H1 (cell line): Measurements from ENCODE around the gene NUBP2. TPM values are rescaled to one million over a fixed set of nuclear protein-coding genes. Genes with fewer than 3 reads are reported as not detected.

Experiments used
- CTCF ChIA-PET: fragments of 300-600 bp; sonication (Branson Sonifier 250); formaldehyde crosslinking; loops from one replicate; lab custom pipeline; 2021; ENCODE audit not compliant: partially characterized antibody; lab: Charles Lee
- POLR2A ChIA-PET: fragments of 300-600 bp; sonication (Branson Sonifier 250); formaldehyde crosslinking; loops from one replicate; lab custom pipeline; 2021; ENCODE audit warnings: inconsistent platforms; ENCODE audit not compliant: partially characterized antibody; lab: Charles Lee
- DNase-seq, 2 experiments: peaks; one replicate each; pipeline versions ENCODE4 v3.0.0 to v3.0.0-alpha.2; 2010 to 2022; ENCODE audit warnings: low spot score in 2 of 2, low read depth in 1 of 2, mixed read lengths in 1 of 2
- FAIRE-seq: peaks from 2 replicates; lab custom pipeline; 2011; peaks lifted over from hg19 to GRCh38; lab: Jason Lieb, UNC
- H2AFZ ChIP-seq: 2 replicates; pipeline ENCODE4 v1.8.1; 2012; ENCODE audit warnings: low read length, inconsistent platforms
- H2AK5ac ChIP-seq: 2 replicates; pipeline ENCODE4 v1.6.1; 2013; ENCODE audit warnings: low read depth, low read length
- H2BK120ac ChIP-seq: replicated peaks from 2 replicates; pipeline ENCODE3; 2013; ENCODE audit warnings: low read depth, low read length, inconsistent platforms
- H2BK12ac ChIP-seq: 2 replicates; pipeline ENCODE4 v1.6.1; 2013; ENCODE audit warnings: low read depth, low read length
- H2BK15ac ChIP-seq: 2 replicates; pipeline ENCODE4 v1.6.1; 2013; ENCODE audit warnings: low read length
- H2BK20ac ChIP-seq: 2 replicates; pipeline ENCODE4 v1.6.1; 2013; ENCODE audit warnings: low read length
- H2BK5ac ChIP-seq: 2 replicates; pipeline ENCODE4 v1.6.1; 2013; ENCODE audit warnings: low read depth, low read length
- H3K14ac ChIP-seq: 2 replicates; pipeline ENCODE4 v1.6.1; 2013; ENCODE audit warnings: inconsistent platforms; ENCODE audit not compliant: insufficient read length
- H3K18ac ChIP-seq: 2 replicates; pipeline ENCODE4 v1.6.1; 2013; ENCODE audit warnings: low read length; ENCODE audit errors: extremely low read depth
- H3K23ac ChIP-seq: 2 replicates; pipeline ENCODE4 v1.6.1; 2013; ENCODE audit warnings: inconsistent platforms; ENCODE audit not compliant: insufficient read length
- H3K23me2 ChIP-seq: 2 replicates; pipeline ENCODE4 v1.6.1; 2013; ENCODE audit warnings: low read depth, low read length
- H3K27ac ChIP-seq: 2 replicates; pipeline ENCODE4 v1.6.1; 2011; ENCODE audit warnings: low read depth, low read length, inconsistent platforms
- H3K27me3 ChIP-seq, 4 experiments: replicated peaks in 1 of 4; 1 replicate in 1 of 4; 2 replicates in 3 of 4; pipeline versions ENCODE4 v1.6.1 to v1.8.1; 2011 to 2013; ENCODE audit warnings: low read length in 3 of 4, mild to moderate bottlenecking in 3 of 4, inconsistent platforms in 2 of 4, mixed read lengths in 2 of 4, moderate library complexity in 1 of 4; ENCODE audit not compliant: control insufficient read depth in 3 of 4, insufficient read depth in 3 of 4; ENCODE audit errors: extremely low read depth in 1 of 4
- H3K36me3 ChIP-seq, 4 experiments: 2 replicates each; pipeline versions ENCODE4 v1.6.1 to v1.8.1; 2011 to 2013; ENCODE audit warnings: mild to moderate bottlenecking in 4 of 4, low read length in 3 of 4, moderate library complexity in 2 of 4, control low read depth in 1 of 4, inconsistent platforms in 1 of 4; ENCODE audit not compliant: insufficient read depth in 4 of 4, control insufficient read depth in 2 of 4
- H3K4ac ChIP-seq: replicated peaks from 2 replicates; pipeline ENCODE3; 2013; ENCODE audit warnings: low read length, low read depth, mixed read lengths, inconsistent platforms; ENCODE audit not compliant: insufficient read length
- H3K4me1 ChIP-seq, 4 experiments: replicated peaks in 1 of 4; 1 replicate in 1 of 4; 2 replicates in 3 of 4; pipeline versions ENCODE4 v1.6.1 to v1.8.1; 2011 to 2013; ENCODE audit warnings: low read length in 3 of 4, inconsistent platforms in 2 of 4, mixed read lengths in 1 of 4; ENCODE audit not compliant: insufficient read depth in 4 of 4, control insufficient read depth in 3 of 4
- H3K4me2 ChIP-seq, 2 experiments: 2 replicates each; pipeline versions ENCODE4 v1.6.1 to v1.8.1; 2011 to 2013; ENCODE audit warnings: low read depth in 2 of 2, low read length in 2 of 2, control low read depth in 1 of 2, inconsistent platforms in 1 of 2, mild to moderate bottlenecking in 1 of 2; ENCODE audit not compliant: insufficient read depth in 1 of 2
- H3K4me3 ChIP-seq, 4 experiments: fragments of 200-600, 300-600 bp in 1 of 4; sonication (generic), shearing (Covaris generic), sonication (Bioruptor Twin) in 1 of 4; 2 replicates each; pipeline versions ENCODE4 v1.5.1 to v1.8.1; 2011 to 2016; ENCODE audit warnings: low read length in 4 of 4, low read depth in 3 of 4, control low read depth in 2 of 4, inconsistent platforms in 2 of 4, mild to moderate bottlenecking in 2 of 4, mixed read lengths in 1 of 4, moderate library complexity in 1 of 4; ENCODE audit not compliant: insufficient read depth in 2 of 4; ENCODE audit errors: extremely low read depth in 1 of 4
- H3K56ac ChIP-seq: replicated peaks from 2 replicates; pipeline ENCODE3; 2013; ENCODE audit warnings: low read depth, mild to moderate bottlenecking, mixed read lengths, low read length, inconsistent platforms; ENCODE audit not compliant: insufficient read length
- H3K79me1 ChIP-seq: 2 replicates; pipeline ENCODE4 v1.6.1; 2013; ENCODE audit warnings: low read depth, low read length, control low read depth
- H3K79me2 ChIP-seq, 2 experiments: 2 replicates each; pipeline versions ENCODE4 v1.6.1 to v1.8.1; 2012 to 2013; ENCODE audit warnings: low read length in 2 of 2, mild to moderate bottlenecking in 2 of 2, inconsistent platforms in 1 of 2; ENCODE audit not compliant: insufficient read depth in 2 of 2, control insufficient read depth in 1 of 2
- H3K9ac ChIP-seq, 4 experiments: replicated peaks in 1 of 4; 1 replicate in 1 of 4; 2 replicates in 3 of 4; pipeline versions ENCODE4 v1.6.1 to v1.8.1; 2011 to 2013; ENCODE audit warnings: low read depth in 3 of 4, low read length in 3 of 4, control low read depth in 2 of 4, mild to moderate bottlenecking in 2 of 4, moderate library complexity in 2 of 4, inconsistent platforms in 1 of 4; ENCODE audit errors: extremely low read depth in 1 of 4
- H3K9me3 ChIP-seq, 2 experiments: 2 replicates each; pipeline versions ENCODE4 v1.6.1 to v1.8.1; 2012 to 2013; ENCODE audit warnings: mild to moderate bottlenecking in 2 of 2, moderate library complexity in 2 of 2, control low read depth in 1 of 2, inconsistent platforms in 1 of 2, low read depth in 1 of 2, low read length in 1 of 2, mixed read lengths in 1 of 2; ENCODE audit not compliant: insufficient read depth in 2 of 2
- H4K20me1 ChIP-seq, 2 experiments: replicated peaks in 1 of 2; 2 replicates each; pipeline versions ENCODE3 to v1.8.1; 2011 to 2013; ENCODE audit warnings: inconsistent platforms in 2 of 2, low read length in 2 of 2, mild to moderate bottlenecking in 1 of 2; ENCODE audit not compliant: insufficient read depth in 2 of 2, control insufficient read depth in 1 of 2
- H4K5ac ChIP-seq: 2 replicates; pipeline ENCODE4 v1.6.1; 2013; ENCODE audit warnings: low read length, low read depth, mixed read lengths, inconsistent platforms; ENCODE audit not compliant: insufficient read length
- H4K8ac ChIP-seq: 2 replicates; pipeline ENCODE4 v1.8.0; 2013; ENCODE audit warnings: mild to moderate bottlenecking, moderate library complexity, low read length, inconsistent platforms; ENCODE audit not compliant: insufficient read depth; ENCODE audit errors: extremely low read depth
- H4K91ac ChIP-seq: replicated peaks from 2 replicates; pipeline ENCODE3; 2013; ENCODE audit warnings: low read length, mixed read lengths, inconsistent platforms; ENCODE audit not compliant: insufficient read length
- CBX5 ChIP-seq: fragments of 300-800, 300-1000 bp; sonication (generic); IDR thresholded peaks from 2 replicates; pipeline ENCODE4 v1.7.1; 2016; ENCODE audit warnings: antibody characterized with exemption, low read length, low read depth
- CBX8 ChIP-seq: fragments of 300-800, 300-1000 bp; sonication (generic); IDR thresholded peaks from 2 replicates; pipeline ENCODE4 v1.7.1; 2016; ENCODE audit warnings: low read depth, low read length, borderline replicate concordance
- EP300 ChIP-seq, 2 experiments: IDR thresholded peaks; 1 replicate in 1 of 2; 2 replicates in 1 of 2; pipeline ENCODE4 v1.6.1; 2011 to 2012; ENCODE audit warnings: low read depth in 2 of 2, low read length in 2 of 2, mild to moderate bottlenecking in 2 of 2, borderline replicate concordance in 1 of 2, inconsistent platforms in 1 of 2, moderate library complexity in 1 of 2
- GABPA ChIP-seq: IDR thresholded peaks from 2 replicates; pipeline ENCODE4 v1.6.1; 2011; ENCODE audit warnings: mild to moderate bottlenecking, low read length, moderate library complexity, borderline replicate concordance; ENCODE audit not compliant: insufficient read depth
- MAX ChIP-seq: IDR thresholded peaks from 2 replicates; pipeline ENCODE4 v1.6.1; 2012; ENCODE audit warnings: inconsistent platforms
- NRF1 ChIP-seq: IDR thresholded peaks from 2 replicates; pipeline ENCODE4 v1.6.1; 2011; ENCODE audit warnings: mild to moderate bottlenecking, low read depth, low read length, improper control_type of control experiment
- POLR2A ChIP-seq, 2 experiments: IDR thresholded peaks; 1 replicate in 1 of 2; 2 replicates in 1 of 2; pipeline ENCODE4 v1.6.1; 2011; ENCODE audit warnings: low read depth in 2 of 2, low read length in 2 of 2, mild to moderate bottlenecking in 2 of 2; ENCODE audit errors: control extremely low read depth in 1 of 2
- POU5F1 ChIP-seq: IDR thresholded peaks from 2 replicates; pipeline ENCODE4 v1.6.1; 2011; ENCODE audit warnings: low read depth, mild to moderate bottlenecking, low read length, moderate library complexity
- RAD21 ChIP-seq, 2 experiments: IDR thresholded peaks in 1 of 2; conservative IDR thresholded peaks in 1 of 2; 2 replicates each; pipeline ENCODE4 v1.6.1; 2011; ENCODE audit warnings: low read depth in 2 of 2, low read length in 2 of 2, improper control_type of control experiment in 1 of 2, inconsistent platforms in 1 of 2, mild to moderate bottlenecking in 1 of 2, moderate library complexity in 1 of 2
- TBP ChIP-seq: IDR thresholded peaks from 2 replicates; pipeline ENCODE4 v1.6.1; 2011; ENCODE audit warnings: low read depth, low read length, improper control_type of control experiment
- TEAD4 ChIP-seq: IDR thresholded peaks from 2 replicates; pipeline ENCODE4 v1.6.1; 2012; ENCODE audit warnings: low read depth, low read length, inconsistent platforms, mixed read lengths
- WGBS, 2 experiments: shearing (Covaris generic) in 1 of 2; methylation state at CpG; one replicate each; pipeline versions ENCODE4 v1.1.6 to v1.1.7; 2013 to 2015; ENCODE audit warnings: low lambda C conversion rate in 2 of 2, mixed read lengths in 2 of 2, inconsistent platforms in 1 of 2, low coverage in 1 of 2, missing lambda C conversion rate in 1 of 2; ENCODE audit not compliant: insufficient replicate concordance in 2 of 2, insufficient coverage in 1 of 2, insufficient read length in 1 of 2; ENCODE audit errors: extremely low coverage in 1 of 2, missing lambda C conversion rate in 1 of 2; 5-methylcytosine and 5-hydroxymethylcytosine counted together
- polyA plus RNA-seq, 7 experiments: library from polyadenylated mRNA; depleted of rRNA in 3 of 7; stranded (reverse) in 5 of 7; unstranded in 2 of 7; fragments of >200 nt in 5 of 7; fragments of 200-250 nt in 2 of 7; gene quantifications; 1 replicate in 5 of 7; 2 replicates in 1 of 7; 4 replicates in 1 of 7; pipeline versions ENCODE4 v1.2.1 to v1.2.3, GENCODE V29; 2011 to 2013; ENCODE audit warnings: missing spikeins in 2 of 7, mixed read lengths in 2 of 7
- total RNA-seq: library from RNA; stranded (reverse); fragmentation: NEBNext Ultra II Directional; extraction: Animal tissue kit (Norgen Biotek cat#: 25700); gene quantifications from 2 replicates; pipeline ENCODE4 v1.2.1, GENCODE V29; 2021
- TF ChIP-seq, protein P1 (sequence below): IDR thresholded peaks from 2 replicates; pipeline ENCODE4 v1.6.1; 2011; ENCODE audit warnings: low read depth, mild to moderate bottlenecking, low read length; ENCODE audit not compliant: insufficient read depth

The NUBP2 gene
- total and polyA plus RNA-seq, 2 of the 8 experiments (the other 6 are each of a cell fraction or from before 2014, with no cell fraction given): 70.3 to 96.9 TPM

DNA sequence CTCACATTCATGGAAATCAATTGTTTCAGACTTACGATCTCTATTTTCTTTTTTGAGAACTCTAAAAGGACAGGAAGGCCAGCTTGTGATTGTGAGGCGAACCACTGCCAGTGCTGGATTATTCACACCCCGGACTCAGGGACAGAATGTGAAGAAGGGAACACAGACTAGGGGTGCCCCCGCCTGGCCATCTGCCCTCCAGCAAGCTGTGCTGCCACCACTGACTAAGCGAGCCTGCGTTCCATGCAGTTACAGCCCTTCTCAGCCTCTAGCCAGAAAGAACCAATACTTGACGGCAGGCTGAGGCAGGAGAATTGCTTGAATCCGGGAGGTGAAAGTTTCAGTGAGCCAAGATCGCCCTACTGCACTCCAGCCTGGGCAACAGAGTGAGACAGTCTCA lies 41.1 kb downstream of the NUBP2 start:
- H3K79me1 ChIP-seq: peaks cover 8% of the 10 kb centered on the region
- H3K9me3 ChIP-seq: no peaks in the 10 kb centered on the region
- H4K8ac ChIP-seq: no peak overlapping the region
- H3K18ac ChIP-seq: no peak overlapping the region
- no peak overlapping the region for H3K56ac ChIP-seq
- peaks cover 0 to 10% (median 3%) of the 10 kb centered on the region in 4 experiments; a peak in 5 of 7 replicates for H3K4me1 ChIP-seq
- H2BK120ac ChIP-seq: no peak overlapping the region
- 62% methylated on average over 9 of the region's 9 CpGs; no CpG with 5 or more reads in 1 of the 2 experiments for WGBS, 2 experiments
- CTCF ChIA-PET: interaction anchor here (0.8 to 2.9 kb wide), 13 partner anchors 9 to 122 kb away, joined by 3 to 14 read pairs (median 4); partner anchors contain the start of genes MAPK8IP3, NUBP2 and SPSB3
- H3K23me2 ChIP-seq: peaks cover 3% of the 10 kb centered on the region; the same call in 1 of the 2 replicates
- H4K20me1 ChIP-seq: peaks cover 4 to 12% of the 10 kb centered on the region in 2 experiments
- no peak overlapping the region for H4K5ac ChIP-seq
- H3K4me3 ChIP-seq: no peak overlapping the region
- H4K91ac ChIP-seq: no peak overlapping the region
- H2BK12ac ChIP-seq: no peak overlapping the region
- H3K4me2 ChIP-seq: no peak overlapping the region
- no peak overlapping the region for H3K9ac ChIP-seq
- DNase-seq (peak in 1 of 2 experiments; percentile 58), FAIRE-seq (peak; percentile 60)
- POLR2A ChIA-PET: interaction anchor here (0.9 to 1.6 kb wide), 2 partner anchors 51 to 53 kb away, joined by 4 read pairs; partner anchors contain the start of gene NME3
- H2BK5ac ChIP-seq: no peak overlapping the region
- H3K4ac ChIP-seq: no peak overlapping the region
- H2BK15ac ChIP-seq: no peak overlapping the region
- no peak overlapping the region for H2BK20ac ChIP-seq
- no peak overlapping the region for H2AK5ac ChIP-seq
- peaks cover 0 to 5% (median 0%) of the 10 kb centered on the region in 4 experiments; a peak in 4 of 7 replicates for H3K27me3 ChIP-seq
- H3K23ac ChIP-seq: no peak overlapping the region
- no peak overlapping the region for H3K27ac ChIP-seq
- peaks cover 0 to 14% of the 10 kb centered on the region in 2 experiments; a peak in 2 of 4 replicates for H3K79me2 ChIP-seq
- H3K36me3 ChIP-seq: peaks cover 0 to 2% (median 0%) of the 10 kb centered on the region in 4 experiments; a peak in 2 of 8 replicates
- H2AFZ ChIP-seq: no peak overlapping the region
- H3K14ac ChIP-seq: no peak overlapping the region
- TF ChIP-seq POLR2A (IDR thresholded peaks at IDR 0.05; ENCODE audit: control extremely low read depth in 1 of 2, low read depth in 2 of 2, low read length in 2 of 2) (no peak), CBX8 (no peak), CBX5 (no peak), TBP (no peak), GABPA (no peak), MAX (peak; percentile 35; the same call in 1 of the 2 replicates), RAD21 (IDR thresholded peaks at IDR 0.05 in 1 of 2, conservative IDR thresholded peaks at IDR 0.05 in 1 of 2; ENCODE audit: low read depth in 2 of 2, low read length in 2 of 2) (peak; percentile 59 to 70), EP300 (IDR thresholded peaks at IDR 0.05; ENCODE audit: borderline replicate concordance in 1 of 2, low read depth in 2 of 2, low read length in 2 of 2) (no peak), NRF1 (no peak), POU5F1 (no peak), TEAD4 (no peak)
- TF ChIP-seq, protein P1, sequence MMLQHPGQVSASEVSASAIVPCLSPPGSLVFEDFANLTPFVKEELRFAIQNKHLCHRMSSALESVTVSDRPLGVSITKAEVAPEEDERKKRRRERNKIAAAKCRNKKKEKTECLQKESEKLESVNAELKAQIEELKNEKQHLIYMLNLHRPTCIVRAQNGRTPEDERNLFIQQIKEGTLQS: no peak
